Bone marrow (tissue), 2 donors: Measurements from ENCODE around the gene OXLD1.
"Not testable (repeated sequence)": the region's sequence is repeated elsewhere in the genome, so short reads cannot be mapped to it uniquely, and the experiment has no call there.

Experiments
- DNase-seq, 2 donors: peaks; one replicate each; lab custom pipeline; 2025; lab: John Stamatoyannopoulos, UW

The OXLD1 gene

DNA sequence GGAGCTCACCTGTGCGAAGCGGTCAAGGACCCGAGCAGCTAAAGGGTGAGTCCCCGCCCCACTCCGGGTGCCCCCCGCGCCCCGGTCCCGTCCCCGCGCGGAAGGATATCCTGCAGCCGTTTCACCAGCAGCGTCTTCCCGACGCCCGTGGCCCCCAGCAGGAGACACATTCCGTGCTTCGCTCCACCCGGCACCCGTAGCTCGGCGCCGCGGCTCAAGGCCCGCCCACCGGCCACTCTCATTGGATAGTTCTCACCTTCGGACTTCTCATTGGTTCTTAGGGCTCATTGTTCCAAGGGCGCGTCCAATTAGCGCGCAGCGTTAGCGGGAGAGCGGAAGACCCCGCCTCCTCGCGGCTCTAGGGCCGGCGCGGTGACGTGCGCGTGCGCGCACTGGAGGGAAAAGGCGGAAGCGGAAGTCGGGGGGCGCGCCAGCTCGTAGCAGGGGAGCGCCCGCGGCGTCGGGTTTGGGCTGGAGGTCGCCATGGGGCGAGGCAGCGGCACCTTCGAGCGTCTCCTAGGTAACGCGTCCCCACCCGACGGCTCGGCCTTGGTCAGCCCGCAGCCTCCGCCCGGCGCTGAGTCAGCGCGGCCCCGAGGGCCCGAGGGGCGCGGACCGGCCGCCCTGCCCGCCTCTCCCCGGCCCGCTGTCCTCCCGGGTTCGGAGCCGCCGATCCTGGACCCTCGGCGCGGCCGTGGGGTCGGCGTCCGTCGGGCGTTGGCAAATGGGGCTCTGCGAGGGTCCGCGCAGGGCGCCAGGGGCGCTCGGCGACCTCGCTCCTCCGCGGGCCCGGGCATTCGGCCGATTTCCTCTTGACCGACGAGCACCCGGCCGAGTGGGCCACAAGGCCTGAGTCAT, 17.4 kb upstream of the OXLD1 start, which contains the start of the genes ARL16 and HGS:
TSS of gene ARL16 (minus strand) at position 214 of the 858 bp plus-strand sequence. CDS start at position 170, 44 bp downstream.
TSS of gene HGS (plus strand) at position 428 of the 858 bp plus-strand sequence. CDS start at position 484, 56 bp downstream.
- peak; percentile 92 to 99 for DNase-seq

DNA sequence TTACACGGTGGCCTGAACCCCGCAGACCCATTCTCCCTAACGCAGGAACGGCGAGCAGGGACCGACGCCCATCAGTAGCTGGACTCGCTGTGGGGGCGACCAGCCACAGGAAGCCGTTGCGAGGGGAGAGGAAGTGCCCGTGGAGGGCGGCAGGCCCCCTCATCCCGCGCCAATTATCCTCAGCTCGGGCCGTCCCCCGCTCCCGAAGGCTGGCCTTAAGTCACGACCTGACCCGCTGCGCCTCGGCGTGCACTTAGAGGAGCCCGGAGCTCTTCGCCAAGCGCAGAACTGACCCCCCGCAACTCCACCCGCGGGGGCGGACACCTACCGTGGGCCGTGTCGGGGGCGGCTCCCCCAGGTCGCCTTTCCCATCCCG, 16.8 kb upstream of the OXLD1 start:
- DNase-seq: no peak

DNA sequence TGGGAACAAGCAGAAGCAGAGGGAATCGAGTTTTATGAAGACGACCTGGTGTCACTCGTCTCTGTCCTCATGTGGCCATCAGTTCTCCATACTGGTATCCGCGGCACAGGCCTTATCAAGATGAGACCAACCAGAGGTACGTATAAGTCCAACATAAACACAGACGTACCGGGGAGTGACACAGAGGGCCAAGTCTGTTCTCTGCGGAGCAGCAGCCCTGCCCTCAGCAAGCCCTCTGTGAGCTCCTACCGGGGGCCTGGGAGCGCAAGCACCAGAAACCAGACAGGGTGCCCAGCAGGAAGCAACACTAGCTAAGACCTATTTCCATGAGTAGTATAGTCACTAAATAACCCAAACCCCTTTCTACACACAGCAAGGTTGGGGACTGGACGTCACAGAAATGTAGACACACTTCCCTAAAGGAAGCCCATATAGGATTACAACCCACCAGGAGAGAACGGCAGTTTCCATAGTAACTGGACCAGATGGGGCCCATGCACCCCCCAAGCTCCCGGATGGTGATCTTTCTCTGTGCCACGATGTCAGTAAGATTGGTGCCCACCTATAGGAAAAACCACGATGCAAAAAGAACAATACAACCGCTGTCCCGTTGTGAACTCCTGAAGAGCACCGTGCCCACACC, 16.3 kb upstream of the OXLD1 start:
- DNase-seq: no peak

DNA sequence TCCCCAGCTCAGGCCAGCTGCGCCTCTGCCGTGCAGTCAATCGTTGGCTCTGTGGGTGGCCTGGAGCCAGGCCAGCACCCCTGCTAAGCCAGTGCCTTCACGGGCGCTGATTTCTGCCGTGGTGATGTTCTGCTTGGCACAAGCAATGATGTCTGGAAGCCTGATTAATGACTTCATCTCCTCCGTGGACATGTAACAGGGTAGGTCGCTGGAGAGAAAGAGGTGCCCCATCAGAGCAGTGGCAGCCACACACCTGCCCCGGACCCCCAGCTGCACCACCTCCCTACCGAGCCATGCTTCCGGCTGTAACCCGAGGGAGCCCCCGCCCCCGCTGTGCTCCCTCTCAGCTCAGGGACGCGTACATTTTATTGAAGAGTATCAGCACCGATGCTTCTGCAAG, 15.3 kb upstream of the OXLD1 start:
- DNase-seq: no peak

DNA sequence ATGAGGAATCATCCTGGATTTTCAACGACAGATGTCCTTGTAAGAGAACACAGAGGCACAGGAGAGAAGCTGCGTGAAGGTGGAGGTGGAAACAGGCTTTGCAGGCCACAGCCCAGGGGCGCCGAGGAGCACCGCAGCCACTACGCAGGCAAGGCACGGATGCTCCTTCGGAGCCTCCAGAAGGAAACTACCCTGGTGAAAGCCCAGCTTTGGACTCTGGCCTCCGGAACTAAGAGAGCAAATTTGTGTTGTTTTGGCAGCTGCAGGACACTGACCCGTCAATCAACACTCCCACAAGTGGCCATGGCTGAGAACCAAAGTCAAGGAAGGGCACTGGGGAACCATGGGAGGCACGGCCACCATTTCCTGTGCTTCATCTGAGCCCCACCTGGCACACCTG, 13.7 kb upstream of the OXLD1 start:
- no peak for DNase-seq

DNA sequence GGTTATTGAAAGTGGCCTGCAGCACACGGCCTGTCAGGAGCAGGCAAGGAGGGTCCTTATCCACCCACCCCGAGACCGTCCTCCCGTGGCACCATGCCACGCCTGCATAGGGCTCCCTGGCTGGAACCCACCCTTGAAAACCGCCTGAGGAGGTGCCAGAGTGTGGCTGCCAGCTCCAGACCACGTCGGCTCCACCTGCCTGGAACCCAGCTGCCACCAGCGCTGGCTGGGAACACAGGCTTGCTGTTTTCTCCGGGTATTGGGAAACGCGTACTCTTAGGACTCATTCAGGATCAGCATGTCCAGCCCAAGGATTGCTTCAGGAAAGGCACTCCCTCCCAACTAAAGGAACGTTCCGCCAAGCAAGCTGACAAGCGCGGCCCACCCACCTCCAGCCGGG, 10.5 kb upstream of the OXLD1 start:
- no peak for DNase-seq

DNA sequence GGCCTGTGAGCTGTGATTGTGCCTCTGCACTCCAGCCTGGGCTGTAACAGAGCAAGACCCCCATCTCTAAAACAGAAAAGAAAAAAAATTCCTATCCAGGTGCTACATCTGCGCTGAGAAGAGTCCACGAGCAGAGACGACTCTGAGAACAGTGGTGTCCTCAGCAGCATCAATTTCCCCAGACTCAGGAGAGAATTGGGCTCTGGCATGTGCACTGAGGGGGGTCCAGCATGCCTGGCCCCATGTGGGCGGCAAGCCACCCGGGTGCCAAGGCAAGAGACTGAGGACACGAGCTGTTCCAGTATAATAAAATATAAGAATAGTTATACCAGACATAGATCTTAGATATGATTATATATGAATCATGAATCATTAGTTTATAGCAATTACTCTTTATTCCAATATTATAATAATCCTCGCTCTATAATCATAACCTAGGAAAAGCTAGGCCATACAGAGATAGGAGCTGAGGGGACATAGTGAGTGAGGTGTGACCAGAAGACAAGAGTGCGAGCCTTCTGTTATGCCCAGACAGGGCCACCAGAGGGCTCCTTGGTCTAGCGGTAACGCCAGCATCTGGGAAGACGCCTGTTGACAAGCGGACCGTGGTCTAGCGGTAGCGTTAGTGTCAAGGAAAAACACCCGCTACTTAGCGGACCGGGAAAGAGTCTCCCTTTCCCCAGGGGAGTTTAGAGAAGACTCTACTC, 9.3 kb upstream of the OXLD1 start:
- not testable (repeated sequence) for DNase-seq

DNA sequence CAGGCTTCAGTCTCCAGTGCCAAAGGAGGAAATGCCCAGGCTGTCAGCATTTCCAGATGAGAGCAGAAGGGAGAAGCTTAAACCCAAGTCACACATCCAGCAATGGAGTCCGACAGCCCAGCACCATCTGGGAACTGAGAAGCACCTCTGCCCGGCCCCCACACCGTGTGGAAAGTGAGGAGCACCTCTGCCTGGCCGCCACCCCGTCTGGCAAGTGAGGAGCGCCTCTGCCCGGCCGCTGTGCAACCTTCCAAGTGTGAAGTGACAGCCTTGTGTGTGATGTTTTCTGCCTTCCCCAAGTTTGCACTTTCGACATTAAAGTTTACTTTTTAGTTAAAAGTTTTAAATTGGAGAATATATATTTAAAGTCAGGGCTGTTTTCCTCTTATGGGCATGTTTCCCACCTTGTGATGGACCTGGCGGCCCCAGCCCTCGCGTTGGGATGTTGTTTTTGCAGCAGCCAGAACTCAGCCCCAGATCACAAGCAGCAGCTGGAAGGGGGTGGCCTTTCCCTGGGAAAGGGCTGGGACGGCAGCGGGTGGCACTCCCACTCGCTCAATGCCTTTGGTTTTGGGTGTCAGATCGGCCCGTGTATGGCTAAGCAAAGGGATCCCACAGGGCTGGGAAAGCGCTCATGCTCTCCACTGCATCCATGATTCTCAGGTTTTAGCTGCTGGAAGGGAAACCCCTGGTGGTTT, 7.3 kb upstream of the OXLD1 start:
- no peak for DNase-seq

DNA sequence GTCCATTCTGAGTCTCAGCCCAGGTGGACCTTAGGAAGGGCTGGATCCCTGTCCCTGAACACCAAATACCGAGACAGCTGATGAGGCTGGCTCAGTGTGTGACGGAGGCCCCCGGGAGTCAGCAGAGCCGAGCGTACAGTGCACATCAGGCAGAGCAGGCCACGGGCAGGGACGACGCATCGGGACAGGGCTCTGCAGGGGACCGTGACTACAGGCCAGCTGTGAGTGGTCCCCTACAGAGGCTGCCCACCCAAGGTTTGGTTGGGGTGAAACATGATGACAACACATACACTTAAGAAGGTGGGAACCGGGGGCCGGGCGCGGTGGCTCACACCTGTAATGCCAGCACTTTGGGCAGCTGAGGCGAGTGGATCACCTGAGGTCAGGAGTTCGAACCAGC, 6.5 kb upstream of the OXLD1 start:
- no peak for DNase-seq

DNA sequence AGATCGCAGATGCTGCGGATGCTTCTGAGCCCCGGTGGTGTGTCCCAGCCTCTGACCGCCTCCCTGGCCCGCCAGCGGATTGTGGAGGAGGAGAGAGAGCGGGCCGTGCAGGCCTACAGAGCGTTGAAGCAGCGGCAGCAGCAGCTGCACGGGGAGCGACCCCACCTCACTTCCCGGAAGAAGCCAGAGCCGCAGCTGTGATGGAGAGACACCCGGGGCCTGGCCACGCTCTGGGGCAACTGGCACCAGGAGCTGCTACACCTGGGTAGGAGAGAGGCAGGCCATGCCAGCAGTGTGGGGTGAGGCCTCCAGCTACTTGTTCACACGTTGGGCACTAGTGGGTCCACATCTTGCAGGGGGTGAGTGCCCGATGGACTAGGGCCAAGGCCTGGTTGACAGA, 6.1 kb upstream of the OXLD1 start:
- no peak for DNase-seq

DNA sequence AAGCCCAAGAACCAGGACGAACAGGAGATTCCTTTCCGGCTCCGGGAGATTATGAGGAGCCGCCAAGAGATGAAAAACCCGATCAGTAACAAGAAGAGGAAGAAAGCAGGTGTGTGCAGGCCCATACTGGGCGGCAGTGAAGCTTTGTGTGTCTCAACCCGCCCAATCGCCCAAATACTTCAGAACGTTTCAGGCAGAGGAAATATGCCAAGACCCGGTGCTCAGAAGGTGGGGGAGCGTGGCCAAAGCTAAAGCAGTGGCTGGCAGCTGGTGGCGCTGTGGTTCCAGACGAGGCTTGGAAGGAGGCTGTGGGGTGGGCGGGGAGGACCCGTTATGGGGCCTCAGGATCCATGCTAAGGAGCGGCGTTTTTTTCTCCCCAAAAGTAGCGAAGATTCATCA, 1.3 kb upstream of the OXLD1 start:
- DNase-seq: no peak

DNA sequence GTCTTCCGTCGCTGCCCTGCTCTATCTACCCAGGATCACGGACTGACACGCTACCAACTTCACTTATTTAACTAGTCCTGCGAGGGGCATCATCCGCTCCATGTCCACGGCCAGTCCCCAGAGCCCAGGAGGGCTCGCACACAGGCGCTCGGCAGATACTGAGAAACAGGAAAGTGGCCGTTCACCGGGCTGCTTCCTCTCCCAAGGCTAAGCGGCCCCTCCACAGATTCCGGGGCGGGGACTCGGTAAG, 388 bp downstream of the OXLD1 start:
- no peak for DNase-seq

DNA sequence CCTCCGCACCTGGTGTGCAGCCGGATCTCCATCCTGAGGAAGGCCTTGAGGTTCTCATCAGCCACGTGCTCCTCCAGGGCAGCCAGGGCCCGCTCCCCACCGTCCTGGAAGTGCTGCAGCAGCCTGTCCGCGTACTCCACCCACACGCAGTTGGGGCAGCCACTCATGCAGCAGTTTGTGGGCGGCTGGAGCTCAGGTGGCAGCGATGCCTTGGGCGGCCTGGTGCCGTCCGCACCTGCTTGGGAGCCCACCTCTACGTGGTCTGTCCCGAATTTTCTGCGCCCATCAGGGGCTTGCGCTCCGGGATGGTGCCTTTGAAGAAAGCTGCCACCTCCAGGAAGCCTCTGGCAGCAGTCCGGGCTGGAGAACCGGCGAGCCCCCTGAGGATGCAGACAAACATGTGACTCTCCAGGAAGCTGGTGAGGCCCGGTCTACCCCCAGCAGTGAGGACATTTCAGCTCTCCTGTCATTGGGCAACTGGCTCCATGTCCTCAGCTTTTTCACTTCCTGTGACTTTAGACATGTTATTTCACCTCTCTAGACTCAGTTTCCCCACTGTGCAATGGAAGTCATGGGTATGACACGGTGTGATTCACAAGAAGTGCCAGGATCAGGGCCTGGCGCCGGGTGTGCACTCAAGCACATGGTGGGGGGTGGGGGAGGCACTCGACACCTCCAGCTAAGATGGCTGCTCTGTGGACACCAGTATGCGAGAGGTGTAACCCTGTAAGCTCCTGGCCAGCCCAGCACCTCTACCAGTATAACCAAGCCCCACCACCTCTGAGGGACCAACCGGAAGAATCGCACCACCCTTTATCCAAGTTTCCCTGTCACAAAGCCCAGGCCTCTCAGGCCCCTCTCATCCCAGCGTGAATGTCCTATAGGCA, 957 bp downstream of the OXLD1 start:
- DNase-seq: no peak

DNA sequence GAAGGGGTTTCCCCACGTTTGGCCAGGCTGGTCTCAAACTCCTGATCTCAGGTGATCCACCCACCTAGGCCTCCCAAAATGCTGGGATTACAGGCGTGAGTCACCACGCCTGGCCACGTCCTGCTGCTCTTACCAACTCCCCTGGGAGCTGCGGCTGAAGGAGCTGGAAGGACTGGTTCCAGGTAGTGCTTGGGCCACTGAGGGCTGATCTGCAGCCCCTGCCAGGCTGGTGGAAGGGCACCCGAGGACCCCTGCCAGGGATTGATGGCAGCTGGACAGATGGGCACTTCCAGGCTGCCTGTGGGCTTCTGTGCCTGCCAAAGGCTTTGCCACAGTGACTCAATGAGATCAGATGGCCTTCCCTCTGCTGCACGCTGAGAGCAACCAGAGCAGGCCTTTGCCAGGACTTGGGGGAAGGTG, 2.3 kb downstream of the OXLD1 start:
- no peak for DNase-seq

DNA sequence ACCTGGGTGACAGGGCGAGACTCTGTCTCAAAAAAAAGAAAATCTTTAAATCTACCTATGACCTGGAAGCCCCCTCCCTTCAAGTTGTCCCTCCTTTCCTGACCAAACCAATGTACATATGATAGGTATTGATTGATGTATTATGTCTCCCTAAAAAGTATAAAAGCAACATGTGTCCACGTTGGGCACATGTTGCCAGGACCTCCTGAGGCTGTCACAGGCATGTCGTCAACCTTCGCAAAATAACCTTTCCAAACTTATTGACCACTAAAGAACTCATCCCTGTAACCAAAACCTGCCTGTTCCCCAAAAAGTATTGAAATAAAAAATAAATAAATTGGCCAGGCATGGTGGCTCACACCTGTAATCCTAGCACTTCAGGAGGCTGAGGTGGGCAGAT, 4.4 kb downstream of the OXLD1 start:
- DNase-seq: no peak

DNA sequence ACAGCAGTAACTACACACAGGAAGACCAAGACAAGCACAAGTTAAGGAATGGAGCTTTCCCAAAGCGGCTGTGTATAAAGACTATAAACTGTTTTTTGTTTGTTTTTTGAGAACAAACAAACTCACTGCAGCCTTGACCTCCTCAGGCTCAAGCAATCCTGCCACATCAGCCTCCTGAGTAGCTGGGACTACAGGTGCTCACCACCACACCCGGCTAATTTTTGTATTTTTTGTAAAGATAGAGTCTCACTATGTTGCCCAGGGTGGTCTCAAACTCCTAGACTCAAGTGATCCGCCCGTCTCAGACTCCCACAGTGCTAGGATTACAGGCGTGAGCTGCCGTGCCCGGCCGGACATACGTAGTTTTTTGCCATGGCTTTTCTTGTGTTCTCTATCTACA, 6.0 kb downstream of the OXLD1 start:
- DNase-seq: no peak

DNA sequence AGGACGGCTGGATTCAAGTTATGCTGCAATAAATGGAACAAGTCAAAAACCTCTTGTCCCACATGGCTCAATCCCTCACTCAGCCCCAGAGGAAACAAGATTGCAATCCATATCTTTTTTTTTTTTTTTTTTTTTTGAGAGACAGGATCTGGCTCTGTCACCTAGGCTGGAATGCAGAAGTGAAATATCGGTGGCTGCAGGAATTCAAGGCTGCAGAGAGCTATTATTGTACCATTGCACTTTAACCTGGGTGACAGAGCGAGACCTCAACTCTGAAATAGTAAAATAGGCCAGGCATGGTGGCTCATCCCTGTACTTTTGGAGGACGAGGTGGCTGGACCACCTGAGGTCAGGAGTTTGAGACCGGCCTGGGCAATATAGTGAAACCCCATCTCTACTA, 7.4 kb downstream of the OXLD1 start:
- no peak for DNase-seq

DNA sequence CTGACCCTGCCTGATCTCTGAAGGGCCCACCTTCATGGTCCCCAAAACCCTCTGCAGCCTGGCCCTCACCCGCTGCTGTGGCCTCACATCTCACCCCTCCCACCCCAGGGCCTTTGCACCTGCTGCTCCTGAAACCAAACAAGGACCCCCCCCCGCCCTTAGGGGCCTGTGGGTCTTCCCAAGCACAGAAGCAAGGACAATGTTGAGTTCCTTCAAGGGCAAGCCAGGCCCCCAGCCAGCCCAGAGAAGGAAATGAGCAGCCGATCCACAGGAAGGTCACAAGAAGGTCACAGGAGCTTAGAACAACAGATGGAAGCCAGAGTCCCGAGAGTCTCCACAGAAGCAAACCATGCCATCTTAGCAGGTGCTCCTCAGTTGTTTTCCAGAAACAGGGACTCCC, 9.6 kb downstream of the OXLD1 start:
- DNase-seq: no peak

DNA sequence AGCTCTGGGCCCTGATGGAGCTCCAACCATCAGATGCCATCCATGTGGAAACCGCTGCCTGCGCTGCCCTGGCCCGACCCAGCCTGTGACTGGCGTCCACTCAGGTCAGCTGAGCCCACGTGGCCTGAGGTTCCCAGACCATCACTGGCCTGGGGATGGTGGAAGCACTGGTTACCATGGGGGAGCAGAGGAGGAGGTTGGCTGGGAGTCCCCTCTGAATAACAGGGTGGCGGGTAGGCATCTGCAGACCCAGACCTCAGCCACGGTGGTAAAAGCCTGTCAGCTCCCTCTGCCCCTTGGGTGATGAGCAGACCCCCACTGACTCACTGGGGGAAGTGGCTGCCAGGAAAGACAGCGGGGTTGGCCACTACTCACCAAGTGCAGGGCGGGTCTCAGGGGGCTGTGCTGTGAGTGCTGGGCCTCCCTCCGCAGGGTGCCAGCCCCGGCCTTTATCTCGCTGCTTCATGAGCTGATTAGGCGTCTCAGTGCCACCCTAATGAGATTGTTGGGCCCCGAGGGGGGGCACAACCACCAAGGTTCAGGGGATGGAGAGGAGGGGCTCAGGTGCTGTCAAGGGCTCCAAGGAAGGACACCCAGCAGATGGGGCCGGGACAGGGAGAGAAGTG, 10.2 kb downstream of the OXLD1 start, which contains the start of gene PDE6G:
TSS of gene PDE6G (minus strand) at position 425 of the 626 bp plus-strand sequence. CDS start 3,237 bp downstream, outside the sequence.
- no peak for DNase-seq

DNA sequence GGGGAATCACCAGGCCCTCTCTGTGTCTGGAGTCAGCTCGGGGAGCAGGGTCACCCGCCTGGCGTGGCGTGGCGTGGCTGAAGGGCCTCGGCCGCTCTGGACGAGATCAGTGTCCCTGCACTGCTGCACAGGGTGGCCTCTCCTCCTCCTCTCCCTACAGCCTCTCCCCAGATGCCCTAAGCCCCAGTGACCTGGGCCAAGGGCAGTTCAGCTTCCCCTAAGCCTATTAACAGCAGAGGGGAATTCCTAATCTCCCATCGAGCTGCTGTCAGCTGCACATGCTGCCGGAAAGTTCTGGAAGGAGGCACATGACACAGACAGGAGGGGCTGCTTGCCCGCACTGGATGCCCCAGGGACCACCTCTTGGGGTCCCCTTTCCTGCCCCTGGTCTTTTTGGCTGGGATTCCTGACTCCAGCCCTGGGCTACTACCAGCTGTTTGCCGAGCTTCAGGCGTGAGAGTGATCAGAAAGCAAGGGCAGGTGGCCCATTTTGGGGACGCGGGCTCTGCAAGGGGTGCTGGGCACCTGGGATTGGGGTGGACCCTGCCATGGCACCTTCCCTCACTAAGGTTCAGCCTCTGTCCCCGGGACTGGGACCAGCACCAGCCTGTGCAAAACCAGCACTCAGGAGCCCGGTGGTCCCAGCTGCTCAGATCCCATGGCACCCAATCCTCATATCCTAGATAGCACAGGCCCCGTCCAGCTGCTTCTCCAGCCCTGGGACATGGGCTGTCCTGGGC, 10.9 kb downstream of the OXLD1 start:
- no peak for DNase-seq
